Liver (tissue), 3 donors: ENCODE measurements around the gene RARRES1.

Experiments
- CTCF ChIP-seq: fragments of 150-350 bp; IDR thresholded peaks from 2 replicates; pipeline ENCODE4 v1.5.1; 2017; ENCODE audit warnings: improper control_type of control experiment, low read depth, low read length; ENCODE audit not compliant: missing input control
- FOXA1 ChIP-seq: IDR thresholded peaks from 2 replicates; pipeline ENCODE4 v1.6.1; 2016; ENCODE audit warnings: antibody characterized with exemption
- GABPA ChIP-seq, 2 donors: IDR thresholded peaks in 1 of 2; conservative IDR thresholded peaks in 1 of 2; 2 replicates each; pipeline ENCODE4 v1.6.1; 2016; ENCODE audit warnings: antibody characterized with exemption in 2 of 2, mild to moderate bottlenecking in 1 of 2, moderate library complexity in 1 of 2
- JUND ChIP-seq, 2 donors: IDR thresholded peaks; 2 replicates each; pipeline ENCODE4 v1.6.1; 2016; ENCODE audit warnings: antibody characterized with exemption in 2 of 2
- TAF1 ChIP-seq: conservative IDR thresholded peaks from 2 replicates; pipeline ENCODE4 v1.6.1; 2016; ENCODE audit warnings: antibody characterized with exemption, mild to moderate bottlenecking
- YY1 ChIP-seq: IDR thresholded peaks from 2 replicates; pipeline ENCODE4 v1.6.1; 2016; ENCODE audit warnings: antibody characterized with exemption, mild to moderate bottlenecking
- ZBTB33 ChIP-seq: IDR thresholded peaks from 2 replicates; pipeline ENCODE4 v1.6.1; 2016; ENCODE audit warnings: antibody characterized with exemption
- donor health status: healthy.
- donor health status: healthy.

DNA sequence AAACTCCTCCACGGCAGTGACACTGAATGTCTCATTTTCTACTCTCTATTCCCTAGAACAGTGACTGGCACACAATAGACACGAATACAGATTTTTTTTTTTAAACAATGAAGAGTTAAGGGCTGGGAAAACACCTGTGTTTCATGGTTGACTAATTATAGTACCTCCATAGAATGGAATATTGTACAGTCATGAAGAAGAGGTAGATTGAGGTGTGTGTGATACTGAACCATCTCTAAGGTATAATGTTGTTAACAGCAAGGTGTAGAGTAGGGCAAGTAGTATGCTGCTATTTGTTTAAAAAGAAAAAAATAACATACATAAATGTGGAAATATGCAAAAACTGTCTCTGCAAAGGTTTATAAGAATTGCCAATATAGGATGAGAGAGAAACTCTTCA lies 5.2 kb upstream of the RARRES1 start:
- TF ChIP-seq FOXA1 (no peak), JUND (IDR thresholded peaks at IDR 0.05) (no peak), ZBTB33 (no peak), CTCF (no peak), TAF1 (no peak), GABPA (IDR thresholded peaks at IDR 0.05 in 1 of 2, conservative IDR thresholded peaks at IDR 0.05 in 1 of 2) (no peak), YY1 (no peak)
